Measurements from ENCODE around the gene BDH2. TPM values are rescaled to one million over a fixed set of nuclear protein-coding genes. Genes with fewer than 3 reads are reported as not detected.

BDH2 gene
- total and polyA plus RNA-seq, 7 donors = 11.2 to 18.1 (median 15.7) TPM

DNA sequence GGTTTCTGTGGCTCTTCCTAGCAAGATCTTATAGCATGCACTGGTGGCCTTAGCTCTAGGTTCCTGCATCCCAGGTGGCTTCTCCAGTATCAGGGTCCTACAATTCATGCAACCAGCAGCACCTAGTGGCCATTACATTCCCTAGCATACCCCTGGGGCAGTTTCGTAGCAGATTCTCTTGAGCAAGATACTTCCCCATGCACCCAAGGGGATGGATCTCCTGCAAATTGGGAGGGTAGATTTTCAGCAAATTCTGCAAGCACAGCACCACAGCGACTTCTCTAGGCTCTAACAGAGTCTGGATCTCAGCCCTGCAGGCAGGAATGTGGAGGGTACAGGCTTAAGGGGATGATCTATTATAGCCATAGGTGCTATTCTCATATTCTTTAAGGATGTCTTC lies 67.1 kb downstream of the BDH2 start:
- TF ChIP-seq, protein P1, sequence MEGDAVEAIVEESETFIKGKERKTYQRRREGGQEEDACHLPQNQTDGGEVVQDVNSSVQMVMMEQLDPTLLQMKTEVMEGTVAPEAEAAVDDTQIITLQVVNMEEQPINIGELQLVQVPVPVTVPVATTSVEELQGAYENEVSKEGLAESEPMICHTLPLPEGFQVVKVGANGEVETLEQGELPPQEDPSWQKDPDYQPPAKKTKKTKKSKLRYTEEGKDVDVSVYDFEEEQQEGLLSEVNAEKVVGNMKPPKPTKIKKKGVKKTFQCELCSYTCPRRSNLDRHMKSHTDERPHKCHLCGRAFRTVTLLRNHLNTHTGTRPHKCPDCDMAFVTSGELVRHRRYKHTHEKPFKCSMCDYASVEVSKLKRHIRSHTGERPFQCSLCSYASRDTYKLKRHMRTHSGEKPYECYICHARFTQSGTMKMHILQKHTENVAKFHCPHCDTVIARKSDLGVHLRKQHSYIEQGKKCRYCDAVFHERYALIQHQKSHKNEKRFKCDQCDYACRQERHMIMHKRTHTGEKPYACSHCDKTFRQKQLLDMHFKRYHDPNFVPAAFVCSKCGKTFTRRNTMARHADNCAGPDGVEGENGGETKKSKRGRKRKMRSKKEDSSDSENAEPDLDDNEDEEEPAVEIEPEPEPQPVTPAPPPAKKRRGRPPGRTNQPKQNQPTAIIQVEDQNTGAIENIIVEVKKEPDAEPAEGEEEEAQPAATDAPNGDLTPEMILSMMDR (IDR thresholded peaks at IDR 0.05) = peak; percentile 20
- peaks cover 0 to 7% of the 10 kb centered on the region in 2 donors for H3K36me3 ChIP-seq (ENCODE audit: insufficient read depth in 1 of 2, low read depth in 1 of 2)
- no peaks in the 10 kb centered on the region for H3K9me3 ChIP-seq
- intact Hi-C loops (cut with DNase I) = no loop called here
- no peak overlapping the region for H3K27ac ChIP-seq
- H3K27me3 ChIP-seq (ENCODE audit: insufficient read depth in 3 of 3, low read length in 2 of 3) = no peaks in the 10 kb centered on the region
- H3K4me3 ChIP-seq = no peak overlapping the region
- peak in 1 of 4 donors; percentile 69 for ATAC-seq
- H3K4me1 ChIP-seq = no peaks in the 10 kb centered on the region
- DNase-seq = no peak
- WGBS, 3 donors = 63 to 79% (median 68%) methylated on average over 2 of the region's 2 CpGs

DNA sequence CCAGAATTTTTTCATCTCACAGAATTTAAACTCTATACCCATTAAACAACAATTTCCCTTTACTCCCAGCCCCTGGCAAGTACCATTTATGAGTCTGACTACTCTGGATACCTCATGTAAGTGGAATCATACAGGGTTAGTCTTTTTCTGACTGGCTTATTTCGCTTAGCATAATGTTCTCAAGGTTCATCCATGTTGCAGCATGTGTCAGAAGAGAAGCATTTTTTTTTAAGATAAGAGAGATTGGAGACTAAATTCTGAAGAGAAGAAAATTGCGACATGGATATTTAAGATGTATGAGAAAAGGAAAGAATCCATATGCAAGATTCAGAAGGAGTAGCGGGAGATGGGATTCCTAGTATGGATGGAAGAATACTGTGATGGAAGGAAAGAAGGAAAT lies 68.8 kb downstream of the BDH2 start:
- Histone ChIP-seq H3K27ac (no peak overlapping the region), H3K9me3 (no peaks in the 10 kb centered on the region), H3K4me3 (no peak overlapping the region), H3K4me1 (no peaks in the 10 kb centered on the region), H3K36me3 (ENCODE audit: insufficient read depth in 1 of 2, low read depth in 1 of 2) (peaks cover 0 to 7% of the 10 kb centered on the region in 2 donors), H3K27me3 (ENCODE audit: insufficient read depth in 3 of 3, low read length in 2 of 3) (no peaks in the 10 kb centered on the region)
- DNase-seq (no peak), ATAC-seq (no peak)
- TF ChIP-seq, protein P1 (IDR thresholded peaks at IDR 0.05) = no peak
- intact Hi-C loops (cut with DNase I) = no loop called here
- WGBS, 3 donors = 92 to 97% (median 97%) methylated on average over 3 of the region's 3 CpGs

DNA sequence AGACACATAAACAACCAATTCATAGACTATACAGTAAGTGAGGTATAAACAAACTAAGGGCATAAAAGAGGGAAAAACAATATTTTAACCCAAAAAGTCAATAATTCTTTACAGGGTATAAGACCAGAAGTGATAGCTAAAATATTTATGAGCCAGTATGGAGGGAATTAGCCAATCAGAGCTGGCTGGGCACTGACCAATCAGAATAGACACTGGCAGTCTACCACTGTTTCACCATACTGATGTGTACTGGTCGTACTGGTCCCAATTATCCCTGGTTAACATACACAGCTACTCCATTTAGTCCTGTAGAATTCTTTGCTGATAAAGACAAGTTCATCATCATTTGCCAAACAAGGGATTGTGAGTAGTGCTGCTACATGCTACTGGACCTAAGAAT lies 70.3 kb downstream of the BDH2 start:
- 86 to 91% (median 91%) methylated on average over 1 of the region's 1 CpG for WGBS, 3 donors
- ATAC-seq = no peak
- Histone ChIP-seq H3K27ac (no peak overlapping the region), H3K4me1 (no peaks in the 10 kb centered on the region), H3K36me3 (ENCODE audit: insufficient read depth in 1 of 2, low read depth in 1 of 2) (peaks cover 0 to 7% of the 10 kb centered on the region in 2 donors), H3K4me3 (no peak overlapping the region), H3K27me3 (ENCODE audit: insufficient read depth in 3 of 3, low read length in 2 of 3) (no peaks in the 10 kb centered on the region), H3K9me3 (no peaks in the 10 kb centered on the region)
- no peak for DNase-seq
- TF ChIP-seq, protein P1 (IDR thresholded peaks at IDR 0.05) = no peak
- intact Hi-C loops (cut with DNase I) = no loop called here

Other genes starting within 250 kb of the BDH2 start
- 10 to 100 TPM in 2 of 4 donors, 1 to 10 TPM in 2; 6.2 to 13.0 (median 9.1) TPM for gene CISD2, start 230.8 kb downstream of the BDH2 start, total RNA-seq
- 10 to 100 TPM; 11.4 to 19.3 (median 15.7) TPM for gene CISD2, start 230.8 kb downstream of the BDH2 start, polyA plus RNA-seq
- gene SLC9B1, start 80.1 kb downstream of the BDH2 start, total RNA-seq = 1 to 10 TPM in 1 of 4 donors, not detected in 3; 1.6 TPM
- gene SLC9B1, start 80.1 kb downstream of the BDH2 start, polyA plus RNA-seq = 1 to 10 TPM in 1 of 3 donors, under 1 TPM in 2; 0.06 to 1.4 (median 0.37) TPM
- 1 to 10 TPM; 2.7 to 8.6 (median 5.5) TPM for gene SLC9B2, start 23.1 kb downstream of the BDH2 start, total RNA-seq
- gene SLC9B2, start 23.1 kb downstream of the BDH2 start, polyA plus RNA-seq = 1 to 10 TPM; 3.4 to 6.0 (median 4.2) TPM
- gene CENPE, start 98.5 kb upstream of the BDH2 start, total RNA-seq = under 1 TPM; 0.24 to 0.60 (median 0.33) TPM
- gene CENPE, start 98.5 kb upstream of the BDH2 start, polyA plus RNA-seq = under 1 TPM; 0.07 to 0.25 (median 0.07) TPM